ENCODE data around the gene LFNG. TPM values are rescaled to one million over a fixed set of nuclear protein-coding genes. Genes with fewer than 3 reads are reported as not detected.

The LFNG gene
- total and polyA plus RNA-seq, 2 donors (not counting 1 experiment from before 2014, with no cell fraction given), result 73.3 to 208 TPM

DNA sequence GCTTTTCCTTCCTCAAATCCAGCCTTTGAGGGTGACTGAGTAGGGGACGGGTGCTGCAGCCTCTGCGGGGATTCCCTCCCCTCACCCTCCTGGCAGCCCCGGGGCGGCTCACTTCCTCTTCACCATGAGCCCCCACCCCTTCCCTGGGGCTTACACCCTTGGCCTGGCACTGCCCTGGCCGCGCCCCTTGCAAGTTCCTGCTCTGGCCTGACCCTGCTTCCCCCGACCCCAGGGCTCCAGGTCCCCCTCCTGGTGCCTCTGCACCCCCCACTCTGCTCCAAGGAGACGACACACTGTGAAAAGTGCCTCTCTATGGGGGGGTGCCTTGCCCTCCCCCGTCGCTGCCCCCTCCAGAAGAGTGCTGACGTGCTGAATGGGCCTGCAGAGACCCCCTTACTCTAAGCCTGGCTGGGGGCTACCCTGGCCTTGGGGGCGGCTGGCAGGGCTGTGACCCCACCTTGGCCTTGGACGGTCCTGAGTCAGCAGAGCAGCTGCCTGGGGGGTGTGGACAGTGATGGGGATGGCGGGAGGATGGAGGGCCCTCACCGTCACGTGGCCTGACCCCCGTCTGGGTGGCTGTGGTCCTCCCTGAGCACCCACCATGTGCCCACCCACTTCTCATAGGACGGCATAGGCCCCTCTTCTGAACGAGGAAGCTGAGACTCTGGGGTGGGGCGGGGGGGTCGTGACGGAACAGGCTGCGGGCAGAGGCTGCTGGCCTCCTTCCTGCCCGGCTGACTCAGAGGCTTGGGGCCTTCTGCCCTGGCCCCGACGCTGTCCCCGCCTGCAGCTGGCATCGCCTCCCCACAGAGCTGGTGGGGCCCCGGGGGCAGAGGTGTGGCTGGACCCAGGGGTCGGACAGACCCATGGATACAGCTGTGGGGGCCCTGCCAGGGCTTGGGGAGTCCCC is 9.8 kb downstream of the LFNG start:
- H3K9ac ChIP-seq (ENCODE audit: low read length), result peak overlapping the region; percentile 62
- H4K20me1 ChIP-seq (ENCODE audit: control insufficient read depth, insufficient read depth, low read length, poor library complexity, severe bottlenecking), result peaks cover 42% of the 10 kb centered on the region
- DNase-seq (peak; percentile 94), ATAC-seq (ENCODE audit: low read depth) (peak; percentile 65)
- H2AFZ ChIP-seq (ENCODE audit: insufficient read depth, low read depth, low read length, poor library complexity, severe bottlenecking), result no peak overlapping the region
- intact Hi-C loops (cut with micrococcal nuclease), result loop anchor here (1.0 to 5.0 kb wide), 7 partner anchors 10 to 217 kb away; partner anchors contain the start of genes BRAT1, LFNG and SNX8
- ChIA-PET CTCF (interaction anchor here (0.5 to 3.9 kb wide), 13 partner anchors 8 to 1712 kb away, joined by 3 to 34 read pairs (median 3); no protein-coding TSS in a partner anchor), POLR2A (interaction anchor here (0.6 to 14.9 kb wide), 13 partner anchors 9 to 788 kb away, joined by 3 to 340 read pairs (median 4); partner anchors contain the start of genes BRAT1, IQCE, LFNG and TTYH3)
- no peaks in the 10 kb centered on the region for H3K9me3 Mint-ChIP-seq (ENCODE audit: insufficient read depth)
- peak overlapping the region in 4 of 5 experiments; percentile 38 to 52 (median 43) for H3K4me3 ChIP-seq (ENCODE audit: control extremely low read depth in 1 of 5, extremely low read depth in 1 of 5, insufficient read depth in 1 of 5, low read depth in 2 of 5, low read length in 4 of 5)
- peak overlapping the region; percentile 85 for H3K4me2 ChIP-seq (replicated peaks; ENCODE audit: low read depth, low read length, poor library complexity, severe bottlenecking)
- H3K9me3 ChIP-seq (ENCODE audit: control extremely low read depth in 1 of 3, control insufficient read depth in 2 of 3, insufficient read depth in 1 of 3, low read length in 2 of 3), result peaks cover 0 to 3% (median 0%) of the 10 kb centered on the region in 3 donors
- peaks cover 66 to 74% of the 10 kb centered on the region in 2 donors for H3K4me1 ChIP-seq (ENCODE audit: control insufficient read depth in 2 of 2, insufficient read depth in 2 of 2, low read length in 2 of 2)
- H3K4me3 Mint-ChIP-seq, result peak overlapping the region; percentile 90
- H3K27ac Mint-ChIP-seq, result peak overlapping the region; percentile 99
- peak overlapping the region; percentile 97 for H3K27ac ChIP-seq (ENCODE audit: low read length in 2 of 2)
- no peaks in the 10 kb centered on the region for H3K27me3 ChIP-seq (replicated peaks in 1 of 4; ENCODE audit: control extremely low read depth in 1 of 4, control insufficient read depth in 3 of 4, insufficient read depth in 4 of 4, low read length in 3 of 4)
- peaks cover 0 to 43% of the 10 kb centered on the region in 2 experiments for H3K36me3 ChIP-seq (replicated peaks in 1 of 2; ENCODE audit: control extremely low read depth in 1 of 2, control insufficient read depth in 1 of 2, extremely low read depth in 1 of 2, insufficient read depth in 2 of 2, low read length in 1 of 2)
- no peak for TF ChIP-seq EZH2 (IDR thresholded peaks at IDR 0.05; ENCODE audit: borderline replicate concordance, insufficient read depth, low read depth, low read length, poor library complexity, severe bottlenecking)
- TF ChIP-seq, protein P1, sequence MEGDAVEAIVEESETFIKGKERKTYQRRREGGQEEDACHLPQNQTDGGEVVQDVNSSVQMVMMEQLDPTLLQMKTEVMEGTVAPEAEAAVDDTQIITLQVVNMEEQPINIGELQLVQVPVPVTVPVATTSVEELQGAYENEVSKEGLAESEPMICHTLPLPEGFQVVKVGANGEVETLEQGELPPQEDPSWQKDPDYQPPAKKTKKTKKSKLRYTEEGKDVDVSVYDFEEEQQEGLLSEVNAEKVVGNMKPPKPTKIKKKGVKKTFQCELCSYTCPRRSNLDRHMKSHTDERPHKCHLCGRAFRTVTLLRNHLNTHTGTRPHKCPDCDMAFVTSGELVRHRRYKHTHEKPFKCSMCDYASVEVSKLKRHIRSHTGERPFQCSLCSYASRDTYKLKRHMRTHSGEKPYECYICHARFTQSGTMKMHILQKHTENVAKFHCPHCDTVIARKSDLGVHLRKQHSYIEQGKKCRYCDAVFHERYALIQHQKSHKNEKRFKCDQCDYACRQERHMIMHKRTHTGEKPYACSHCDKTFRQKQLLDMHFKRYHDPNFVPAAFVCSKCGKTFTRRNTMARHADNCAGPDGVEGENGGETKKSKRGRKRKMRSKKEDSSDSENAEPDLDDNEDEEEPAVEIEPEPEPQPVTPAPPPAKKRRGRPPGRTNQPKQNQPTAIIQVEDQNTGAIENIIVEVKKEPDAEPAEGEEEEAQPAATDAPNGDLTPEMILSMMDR (IDR thresholded peaks at IDR 0.05), result no peak
- WGBS (ENCODE audit: insufficient coverage), result under 1% methylated on average over 24 of the region's 30 CpGs
- H3K79me2 ChIP-seq (ENCODE audit: control insufficient read depth, insufficient read depth, low read length), result peaks cover 25% of the 10 kb centered on the region
- peaks cover 67% of the 10 kb centered on the region for H3K4me1 Mint-ChIP-seq
- no peaks in the 10 kb centered on the region for H3K27me3 Mint-ChIP-seq

All from B cell (primary cell).